Astrocyte (in vitro differentiated cells and primary cell): ENCODE data around the gene ACACA.

ENCODE experiments used
- CTCF ChIP-seq: IDR thresholded peaks from 2 replicates; pipeline ENCODE4 v1.5.1; 2011; ENCODE audit warnings: low read depth, mild to moderate bottlenecking, inconsistent platforms, low read length, moderate library complexity; ENCODE audit not compliant: insufficient read depth
- EZH2 ChIP-seq: IDR thresholded peaks from 2 replicates; pipeline ENCODE4 v1.6.1; 2012; ENCODE audit warnings: mild to moderate bottlenecking, low read length, inconsistent platforms; ENCODE audit not compliant: insufficient read depth

DNA sequence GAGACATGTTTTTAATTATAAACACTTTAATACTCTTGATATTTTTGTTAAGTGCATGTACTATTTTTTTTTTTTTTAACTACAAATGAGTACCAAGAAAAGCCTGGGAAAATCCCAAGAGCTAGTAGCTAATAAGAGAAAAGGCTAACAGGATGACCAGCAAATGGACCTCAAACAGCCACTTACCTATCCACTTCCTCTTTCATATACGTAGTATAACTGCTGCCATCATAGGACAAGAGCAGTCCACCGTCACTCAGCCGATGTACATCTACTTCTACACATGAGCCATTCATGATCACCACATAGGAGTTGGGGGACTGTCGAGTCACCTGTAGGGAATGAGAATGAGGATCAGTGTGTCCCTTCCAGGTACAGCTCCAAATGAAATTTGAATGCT lies 158.8 kb downstream of the ACACA start:
- TF ChIP-seq CTCF = no peak
- no peak for TF ChIP-seq EZH2
